ENCODE results near the gene SHISA9.

DNA sequence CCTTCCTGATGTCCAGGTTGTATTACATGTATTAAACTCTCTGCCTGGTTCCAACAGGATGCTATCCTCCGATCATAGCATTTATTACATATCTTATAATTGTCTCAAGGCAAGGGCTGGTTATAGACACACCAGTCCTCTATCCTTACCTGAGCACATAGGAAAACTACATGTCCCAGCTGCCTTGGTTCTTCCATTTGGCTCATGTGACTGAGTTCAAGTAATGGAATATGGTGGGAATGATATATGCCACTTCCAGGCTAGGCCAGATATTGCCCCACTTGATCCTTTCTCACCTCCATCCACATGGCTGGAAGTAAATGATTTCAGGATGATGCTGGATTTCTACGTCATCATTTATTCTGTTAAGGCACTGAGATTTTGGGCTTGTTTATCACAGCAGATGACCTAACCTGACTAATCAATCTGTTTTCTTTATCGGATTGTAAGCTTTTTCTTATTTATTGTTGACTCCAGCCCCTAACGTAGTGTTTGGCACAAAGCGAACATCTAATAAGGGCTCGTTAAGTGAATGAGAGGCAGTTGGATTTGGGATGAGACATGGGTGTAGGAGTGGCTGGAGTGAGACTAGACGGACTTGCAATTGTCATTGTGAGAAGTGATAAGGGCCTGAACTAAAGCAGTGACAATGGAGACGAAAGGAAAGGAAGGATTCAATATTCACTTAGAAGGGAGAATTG, 8.2 kb upstream of the SHISA9 start:
- TF ChIP-seq, protein P1, sequence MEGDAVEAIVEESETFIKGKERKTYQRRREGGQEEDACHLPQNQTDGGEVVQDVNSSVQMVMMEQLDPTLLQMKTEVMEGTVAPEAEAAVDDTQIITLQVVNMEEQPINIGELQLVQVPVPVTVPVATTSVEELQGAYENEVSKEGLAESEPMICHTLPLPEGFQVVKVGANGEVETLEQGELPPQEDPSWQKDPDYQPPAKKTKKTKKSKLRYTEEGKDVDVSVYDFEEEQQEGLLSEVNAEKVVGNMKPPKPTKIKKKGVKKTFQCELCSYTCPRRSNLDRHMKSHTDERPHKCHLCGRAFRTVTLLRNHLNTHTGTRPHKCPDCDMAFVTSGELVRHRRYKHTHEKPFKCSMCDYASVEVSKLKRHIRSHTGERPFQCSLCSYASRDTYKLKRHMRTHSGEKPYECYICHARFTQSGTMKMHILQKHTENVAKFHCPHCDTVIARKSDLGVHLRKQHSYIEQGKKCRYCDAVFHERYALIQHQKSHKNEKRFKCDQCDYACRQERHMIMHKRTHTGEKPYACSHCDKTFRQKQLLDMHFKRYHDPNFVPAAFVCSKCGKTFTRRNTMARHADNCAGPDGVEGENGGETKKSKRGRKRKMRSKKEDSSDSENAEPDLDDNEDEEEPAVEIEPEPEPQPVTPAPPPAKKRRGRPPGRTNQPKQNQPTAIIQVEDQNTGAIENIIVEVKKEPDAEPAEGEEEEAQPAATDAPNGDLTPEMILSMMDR (IDR thresholded peaks at IDR 0.05; ENCODE audit: insufficient read depth, low read length), result no peak
- TF ChIP-seq POLR2AphosphoS5 (IDR thresholded peaks at IDR 0.05; ENCODE audit: low read depth) (no peak), SPI1 (IDR thresholded peaks at IDR 0.05; ENCODE audit: borderline replicate concordance, low read depth) (no peak), GABPA (IDR thresholded peaks at IDR 0.05; ENCODE audit: low read depth) (no peak)
- TF ChIP-seq, protein P2, sequence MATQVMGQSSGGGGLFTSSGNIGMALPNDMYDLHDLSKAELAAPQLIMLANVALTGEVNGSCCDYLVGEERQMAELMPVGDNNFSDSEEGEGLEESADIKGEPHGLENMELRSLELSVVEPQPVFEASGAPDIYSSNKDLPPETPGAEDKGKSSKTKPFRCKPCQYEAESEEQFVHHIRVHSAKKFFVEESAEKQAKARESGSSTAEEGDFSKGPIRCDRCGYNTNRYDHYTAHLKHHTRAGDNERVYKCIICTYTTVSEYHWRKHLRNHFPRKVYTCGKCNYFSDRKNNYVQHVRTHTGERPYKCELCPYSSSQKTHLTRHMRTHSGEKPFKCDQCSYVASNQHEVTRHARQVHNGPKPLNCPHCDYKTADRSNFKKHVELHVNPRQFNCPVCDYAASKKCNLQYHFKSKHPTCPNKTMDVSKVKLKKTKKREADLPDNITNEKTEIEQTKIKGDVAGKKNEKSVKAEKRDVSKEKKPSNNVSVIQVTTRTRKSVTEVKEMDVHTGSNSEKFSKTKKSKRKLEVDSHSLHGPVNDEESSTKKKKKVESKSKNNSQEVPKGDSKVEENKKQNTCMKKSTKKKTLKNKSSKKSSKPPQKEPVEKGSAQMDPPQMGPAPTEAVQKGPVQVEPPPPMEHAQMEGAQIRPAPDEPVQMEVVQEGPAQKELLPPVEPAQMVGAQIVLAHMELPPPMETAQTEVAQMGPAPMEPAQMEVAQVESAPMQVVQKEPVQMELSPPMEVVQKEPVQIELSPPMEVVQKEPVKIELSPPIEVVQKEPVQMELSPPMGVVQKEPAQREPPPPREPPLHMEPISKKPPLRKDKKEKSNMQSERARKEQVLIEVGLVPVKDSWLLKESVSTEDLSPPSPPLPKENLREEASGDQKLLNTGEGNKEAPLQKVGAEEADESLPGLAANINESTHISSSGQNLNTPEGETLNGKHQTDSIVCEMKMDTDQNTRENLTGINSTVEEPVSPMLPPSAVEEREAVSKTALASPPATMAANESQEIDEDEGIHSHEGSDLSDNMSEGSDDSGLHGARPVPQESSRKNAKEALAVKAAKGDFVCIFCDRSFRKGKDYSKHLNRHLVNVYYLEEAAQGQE (IDR thresholded peaks at IDR 0.05; ENCODE audit: insufficient replicate concordance, low read depth), result no peak

Measured in HL-60 (cell line).